GM12878 (cell line): Measurements from ENCODE around the gene TSPAN31. TPM values are rescaled to one million over a fixed set of nuclear protein-coding genes. Genes with fewer than 3 reads are reported as not detected.

Experiments
- ATAC-seq: fragments of 200-7000 bp; cut with Tn5 transposase; 3 replicates; pipeline ENCODE4 v1.9.1; 2020; ENCODE audit warnings: mild to moderate bottlenecking, moderate library complexity
- BruUV-seq: library from RNA; stranded (reverse); fragments of 400-500 nt; replicated peaks from 2 replicates; lab custom pipeline; 2021; lab: Mats Ljungman, UMichigan
- CTCF ChIA-PET: fragments of 300-600 bp; sonication (Branson Sonifier 250); formaldehyde crosslinking; extraction: SDS; loops from one replicate; lab custom pipeline; 2021; ENCODE audit warnings: inconsistent platforms; lab: Yijun Ruan, JAX
- POLR2A ChIA-PET: fragments of 350-600 bp; formaldehyde crosslinking; extraction: SDS; loops from one replicate; lab custom pipeline; 2021; ENCODE audit warnings: inconsistent platforms; lab: Charles Lee
- RAD21 ChIA-PET: fragments of 300-600 bp; sonication (Branson Sonifier 250); formaldehyde crosslinking; loops from one replicate; lab custom pipeline; 2023; ENCODE audit warnings: antibody characterized with exemption; ENCODE audit not compliant: unreplicated experiment; lab: Charles Lee
- SMC1A ChIA-PET: fragments of 300-600 bp; sonication (Branson Sonifier 250); formaldehyde crosslinking; loops from one replicate; lab custom pipeline; 2023; ENCODE audit not compliant: unreplicated experiment, uncharacterized antibody; lab: Charles Lee
- DNase-seq: peaks from one replicate; pipeline ENCODE4 v3.0.0-alpha.2; 2011; ENCODE audit warnings: low read depth, low spot score
- FAIRE-seq: peaks from 3 replicates; lab custom pipeline; 2011; peaks lifted over from hg19 to GRCh38; lab: Jason Lieb, UNC
- H2AFZ ChIP-seq: 2 replicates; pipeline ENCODE4 v1.6.0; 2011; ENCODE audit warnings: low read depth, low read length, control low read depth; ENCODE audit not compliant: control insufficient read depth
- H3K27ac ChIP-seq: 2 replicates; pipeline ENCODE4 v1.5.1; 2011; ENCODE audit warnings: control low read depth; ENCODE audit not compliant: control insufficient read depth, insufficient read depth
- H3K27me3 ChIP-seq, 2 experiments: replicated peaks in 1 of 2; 2 replicates each; pipeline versions ENCODE4 v1.6.0 to v1.6.1; 2011; ENCODE audit warnings: low read length in 1 of 2; ENCODE audit not compliant: control insufficient read depth in 2 of 2, insufficient read depth in 2 of 2
- H3K36me3 ChIP-seq, 2 experiments: 2 replicates each; pipeline ENCODE4 v1.5.1; 2011; ENCODE audit warnings: low read length in 1 of 2; ENCODE audit not compliant: control insufficient read depth in 2 of 2, insufficient read depth in 2 of 2
- H3K4me1 ChIP-seq: 2 replicates; pipeline ENCODE4 v1.6.1; 2011; ENCODE audit warnings: mild to moderate bottlenecking, low read length, moderate library complexity, mixed read lengths; ENCODE audit not compliant: control insufficient read depth, insufficient read depth
- H3K4me2 ChIP-seq: 2 replicates; pipeline ENCODE4 v1.6.0; 2011; ENCODE audit warnings: control low read depth; ENCODE audit not compliant: control insufficient read depth, insufficient read depth
- H3K4me3 ChIP-seq: fragments of 200-600 bp; sonication (generic); 2 replicates; pipeline ENCODE4 v1.5.1; 2016
- H3K79me2 ChIP-seq: 2 replicates; pipeline ENCODE4 v1.6.0; 2011; ENCODE audit warnings: low read length; ENCODE audit not compliant: control insufficient read depth, insufficient read depth
- H3K9ac ChIP-seq: 2 replicates; pipeline ENCODE4 v1.8.0; 2011; ENCODE audit warnings: low read length, control low read depth, mixed read lengths; ENCODE audit not compliant: control insufficient read depth, insufficient read depth
- H3K9me3 ChIP-seq: replicated peaks from 3 replicates; pipeline ENCODE4 v1.5.1; 2011; ENCODE audit warnings: mild to moderate bottlenecking, low read length; ENCODE audit not compliant: control insufficient read depth, insufficient read depth
- H4K20me1 ChIP-seq: 2 replicates; pipeline ENCODE4 v1.6.0; 2011; ENCODE audit not compliant: control insufficient read depth, insufficient read depth
- BCL11A ChIP-seq: IDR thresholded peaks from 2 replicates; pipeline ENCODE4 v1.6.1; 2011; ENCODE audit warnings: low read depth, low read length
- BHLHE40 ChIP-seq, 2 experiments: fragments of 450-650 bp in 1 of 2; IDR thresholded peaks; 2 replicates each; pipeline ENCODE4 v1.6.1; 2011 to 2017; ENCODE audit warnings: low read depth in 2 of 2, borderline replicate concordance in 1 of 2, improper control_type of control experiment in 1 of 2, low read length in 1 of 2, mild to moderate bottlenecking in 1 of 2
- BMI1 ChIP-seq: fragments of 450-650 bp; IDR thresholded peaks from 2 replicates; pipeline ENCODE4 v1.6.1; 2016; ENCODE audit warnings: mild to moderate bottlenecking, moderate library complexity, borderline replicate concordance
- CREM ChIP-seq: IDR thresholded peaks from 2 replicates; pipeline ENCODE4 v1.6.1; 2014; ENCODE audit warnings: antibody characterized with exemption, low read depth
- GABPA ChIP-seq: IDR thresholded peaks from 2 replicates; pipeline ENCODE4 v1.6.1; 2014; ENCODE audit warnings: antibody characterized with exemption, low read depth, mild to moderate bottlenecking, inconsistent platforms
- KDM1A ChIP-seq: fragments of 200-600 bp; sonication (generic); IDR thresholded peaks from 2 replicates; pipeline ENCODE4 v1.6.1; 2016; ENCODE audit warnings: borderline replicate concordance
- MXI1 ChIP-seq: fragments of 150-350 bp; IDR thresholded peaks from 2 replicates; pipeline ENCODE4 v1.6.1; 2011; ENCODE audit warnings: low read depth, mild to moderate bottlenecking, inconsistent platforms, low read length, improper control_type of control experiment
- NBN ChIP-seq: fragments of 450-650 bp; IDR thresholded peaks from 2 replicates; pipeline ENCODE4 v1.6.1; 2016
- POU2F2 ChIP-seq: IDR thresholded peaks from 3 replicates; pipeline ENCODE4 v1.6.1; 2011; ENCODE audit warnings: low read depth, mild to moderate bottlenecking, low read length, borderline replicate concordance
- RCOR1 ChIP-seq: conservative IDR thresholded peaks from 2 replicates; pipeline ENCODE4 v1.6.1; 2012; ENCODE audit warnings: low read depth, low read length, improper control_type of control experiment
- SPI1 ChIP-seq: IDR thresholded peaks from 2 replicates; pipeline ENCODE4 v1.6.1; 2011; ENCODE audit warnings: low read depth, mild to moderate bottlenecking, low read length, moderate library complexity, borderline replicate concordance; ENCODE audit not compliant: insufficient read depth
- ZBTB40 ChIP-seq: fragments of 450-650 bp; IDR thresholded peaks from 2 replicates; pipeline ENCODE4 v1.6.1; 2016; ENCODE audit warnings: mild to moderate bottlenecking, moderate library complexity, borderline replicate concordance
- ZNF274 ChIP-seq: IDR thresholded peaks from one replicate; pipeline ENCODE4 v1.8.0; 2011; ENCODE audit not compliant: insufficient read length, insufficient read depth
- WGBS: methylation state at CpG from one replicate; pipeline ENCODE4 v1.1.6; 2016; ENCODE audit warnings: low lambda C conversion rate; ENCODE audit not compliant: insufficient replicate concordance, insufficient coverage; ENCODE audit errors: missing lambda C conversion rate; 5-methylcytosine and 5-hydroxymethylcytosine counted together
- in situ Hi-C: fragments of 300-500 bp; cut with MboI; formaldehyde crosslinking; loops from 9 replicates; pipeline ENCODE4 v1.14.3; 2018; ENCODE audit warnings: mixed read lengths
- intact Hi-C: fragments of 100-400 bp; cut with micrococcal nuclease; formaldehyde crosslinking; loops from one replicate; pipeline ENCODE4 v1.14.2; 2022; ENCODE audit not compliant: unreplicated experiment
- polyA plus RNA-seq, 11 experiments: library from polyadenylated mRNA; depleted of rRNA in 4 of 11; unstranded in 6 of 11; stranded (reverse) in 5 of 11; fragments of >200 nt; fragmentation: Nextera tagmentation in 4 of 11; fragmentation: Illumina TruSeq in 1 of 11; extraction: Ambion mirVana in 4 of 11; extraction: Trizol in 1 of 11; gene quantifications; 1 replicate in 1 of 11; 2 replicates in 10 of 11; pipeline versions ENCODE4 v1.2.1 to v1.2.3, GENCODE V29; 2011 to 2016; ENCODE audit warnings: inconsistent platforms in 2 of 11, missing spikeins in 2 of 11, low read depth in 1 of 11
- total RNA-seq, 4 experiments: library from RNA; depleted of rRNA in 3 of 4; stranded (reverse); fragments of >200 nt in 3 of 4; fragmentation: Illumina TruSeq in 1 of 4; extraction: Trizol in 1 of 4; gene quantifications; 2 replicates each; pipeline versions ENCODE4 v1.2.1 to v1.2.3, GENCODE V29; 2013 to 2021
- TF ChIP-seq, protein P1 (sequence below): fragments of 450-650 bp; IDR thresholded peaks from 2 replicates; pipeline ENCODE4 v1.6.1; 2017; ENCODE audit warnings: mild to moderate bottlenecking, moderate library complexity

TSPAN31 gene
- total and polyA plus RNA-seq, 10 of the 15 experiments (the other 5 are each of a cell fraction or from before 2014, with no cell fraction given), result 11.8 to 32.2 (median 24.7) TPM

DNA sequence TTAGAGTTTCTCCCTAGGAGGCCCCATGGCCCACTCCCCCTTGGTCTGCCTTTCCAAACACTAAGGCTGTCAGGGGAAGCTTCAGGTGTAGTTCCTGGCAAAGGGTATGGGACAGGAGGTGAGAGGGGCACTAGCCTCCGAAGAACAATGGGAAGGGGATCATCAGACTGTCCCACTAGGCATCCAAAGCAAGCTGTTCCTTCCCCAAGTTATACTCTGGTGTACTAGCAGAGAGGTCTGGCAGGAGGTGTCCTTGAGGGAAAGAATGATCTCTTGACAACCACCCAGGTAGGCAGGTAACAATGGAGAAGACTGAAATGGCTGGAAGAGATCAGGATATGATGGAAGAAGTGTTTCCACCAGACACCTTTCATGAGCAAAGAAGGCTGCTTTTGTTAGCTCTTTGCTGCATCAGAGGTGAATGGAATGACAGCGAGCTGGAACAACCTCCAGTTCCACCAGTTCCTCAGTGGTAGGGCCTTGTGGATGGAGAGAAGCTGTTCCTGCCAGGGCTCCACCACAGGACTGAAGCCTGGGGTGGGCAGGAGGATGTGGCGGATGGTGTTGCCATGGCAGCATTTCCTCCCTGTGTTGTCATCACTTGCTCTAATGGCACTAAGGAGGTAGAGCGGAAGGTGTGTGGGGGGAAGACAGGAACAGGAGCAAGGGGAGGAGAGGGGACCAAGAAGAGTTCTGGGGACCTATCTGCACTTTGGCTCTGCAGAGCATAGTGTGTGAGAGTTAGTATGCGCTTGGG is 4.0 kb upstream of the TSPAN31 start:
- ChIA-PET RAD21 (interaction anchor here (0.6 to 2.4 kb wide), 8 partner anchors 10 to 282 kb away, joined by 3 to 13 read pairs (median 6); partner anchors contain the start of genes CDK4 and OS9), CTCF (interaction anchor here (0.7 to 3.8 kb wide), 17 partner anchors 9 to 282 kb away, joined by 3 to 22 read pairs (median 4); partner anchors contain the start of genes GLI1 and OS9), POLR2A (interaction anchor here (0.5 to 2.2 kb wide), 4 partner anchors 11 to 31 kb away, joined by 3 to 18 read pairs (median 3); partner anchors contain the start of genes CDK4, EEF1AKMT3 and METTL1), SMC1A (interaction anchor here (0.5 to 2.1 kb wide), 13 partner anchors 8 to 282 kb away, joined by 3 to 16 read pairs (median 4); partner anchors contain the start of gene OS9)
- Histone ChIP-seq H3K36me3 (no peaks in the 10 kb centered on the region), H3K4me3 (peak overlapping the region; percentile 92), H3K4me2 (peak overlapping the region; percentile 64), H3K79me2 (peaks cover 25% of the 10 kb centered on the region), H3K9me3 (no peaks in the 10 kb centered on the region), H3K27me3 (no peaks in the 10 kb centered on the region), H4K20me1 (no peaks in the 10 kb centered on the region), H3K9ac (no peak overlapping the region; the same call in none of the 2 replicates), H3K4me1 (peaks cover 20% of the 10 kb centered on the region), H2AFZ (no peak overlapping the region), H3K27ac (no peak overlapping the region)
- no TSS peak for BruUV-seq
- ATAC-seq, result peak; percentile 68
- WGBS, result 34% methylated on average over 5 of the region's 5 CpGs
- in situ Hi-C loops, result no loop called here
- intact Hi-C loops, result loop anchor here (2.0 kb wide), 1 partner anchor 46 kb away; the partner anchor contains the start of gene OS9
- peak; percentile 35 for FAIRE-seq
- DNase-seq, result peak; percentile 53
- TF ChIP-seq BHLHE40 (IDR thresholded peaks at IDR 0.05; ENCODE audit: borderline replicate concordance in 1 of 2, low read depth in 2 of 2, low read length in 1 of 2), result no peak
- peak; percentile 68; the same call in 1 of the 2 replicates for TF ChIP-seq GABPA
- peak; percentile 28; the same call in 1 of the 2 replicates for TF ChIP-seq NBN
- no peak for TF ChIP-seq KDM1A
- no peak for TF ChIP-seq POU2F2
- TF ChIP-seq RCOR1, result peak; percentile 87; the same call in 1 of the 2 replicates
- TF ChIP-seq BMI1, result peak; percentile 86
- TF ChIP-seq, protein P1, sequence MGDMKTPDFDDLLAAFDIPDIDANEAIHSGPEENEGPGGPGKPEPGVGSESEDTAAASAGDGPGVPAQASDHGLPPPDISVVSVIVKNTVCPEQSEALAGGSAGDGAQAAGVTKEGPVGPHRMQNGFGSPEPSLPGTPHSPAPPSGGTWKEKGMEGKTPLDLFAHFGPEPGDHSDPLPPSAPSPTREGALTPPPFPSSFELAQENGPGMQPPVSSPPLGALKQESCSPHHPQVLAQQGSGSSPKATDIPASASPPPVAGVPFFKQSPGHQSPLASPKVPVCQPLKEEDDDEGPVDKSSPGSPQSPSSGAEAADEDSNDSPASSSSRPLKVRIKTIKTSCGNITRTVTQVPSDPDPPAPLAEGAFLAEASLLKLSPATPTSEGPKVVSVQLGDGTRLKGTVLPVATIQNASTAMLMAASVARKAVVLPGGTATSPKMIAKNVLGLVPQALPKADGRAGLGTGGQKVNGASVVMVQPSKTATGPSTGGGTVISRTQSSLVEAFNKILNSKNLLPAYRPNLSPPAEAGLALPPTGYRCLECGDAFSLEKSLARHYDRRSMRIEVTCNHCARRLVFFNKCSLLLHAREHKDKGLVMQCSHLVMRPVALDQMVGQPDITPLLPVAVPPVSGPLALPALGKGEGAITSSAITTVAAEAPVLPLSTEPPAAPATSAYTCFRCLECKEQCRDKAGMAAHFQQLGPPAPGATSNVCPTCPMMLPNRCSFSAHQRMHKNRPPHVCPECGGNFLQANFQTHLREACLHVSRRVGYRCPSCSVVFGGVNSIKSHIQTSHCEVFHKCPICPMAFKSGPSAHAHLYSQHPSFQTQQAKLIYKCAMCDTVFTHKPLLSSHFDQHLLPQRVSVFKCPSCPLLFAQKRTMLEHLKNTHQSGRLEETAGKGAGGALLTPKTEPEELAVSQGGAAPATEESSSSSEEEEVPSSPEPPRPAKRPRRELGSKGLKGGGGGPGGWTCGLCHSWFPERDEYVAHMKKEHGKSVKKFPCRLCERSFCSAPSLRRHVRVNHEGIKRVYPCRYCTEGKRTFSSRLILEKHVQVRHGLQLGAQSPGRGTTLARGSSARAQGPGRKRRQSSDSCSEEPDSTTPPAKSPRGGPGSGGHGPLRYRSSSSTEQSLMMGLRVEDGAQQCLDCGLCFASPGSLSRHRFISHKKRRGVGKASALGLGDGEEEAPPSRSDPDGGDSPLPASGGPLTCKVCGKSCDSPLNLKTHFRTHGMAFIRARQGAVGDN, result no peak
- TF ChIP-seq SPI1, result no peak
- TF ChIP-seq BCL11A, result no peak
- TF ChIP-seq CREM, result peak; percentile 46; the same call in 1 of the 2 replicates
- no peak for TF ChIP-seq ZNF274
- peak; percentile 80 for TF ChIP-seq MXI1
- TF ChIP-seq ZBTB40, result 0 out of 2 replicates have a peak, but pooled peaks have one; percentile 46
